ENCODE results near the gene ARL15. TPM values are rescaled to one million over a fixed set of nuclear protein-coding genes. Genes with fewer than 3 reads are reported as not detected.

ARL15 gene
- total and polyA plus RNA-seq, 2 of the 4 experiments (the other 2 are of a cell fraction): 7.3 to 19.2 TPM

GRCh38 chr5:53871775-53872174 lies 438.6 kb downstream of the ARL15 start:
- dilution Hi-C loops (cut with HindIII; ENCODE audit: low sequenced_read_pairs, unreplicated experiment) (no loop called here), intact Hi-C loops (cut with micrococcal nuclease) (loop anchor here (5.0 to 10.0 kb wide), 2 partner anchors 346 to 607 kb away; no protein-coding TSS in a partner anchor), in situ Hi-C loops (cut with MboI; ENCODE audit: low sequenced_read_pairs) (no loop called here)
- Histone ChIP-seq H3K27me3 (ENCODE audit: control insufficient read depth, insufficient read depth, low read length) (no peaks in the 10 kb centered on the region; the same call in 1 of the 2 replicates), H3K4me1 (ENCODE audit: control insufficient read depth, insufficient read depth, low read length) (no peaks in the 10 kb centered on the region), H3K79me1 (ENCODE audit: low read depth in 1 of 2, low read length in 2 of 2) (no peaks in the 10 kb centered on the region), H2BK5ac (ENCODE audit: low read depth, low read length, poor library complexity, severe bottlenecking) (no peak overlapping the region), H3K56ac (ENCODE audit: extremely low read depth, insufficient read depth, low read length) (no peak overlapping the region), H4K8ac (ENCODE audit: low read depth in 2 of 2, low read length in 2 of 2) (no peak overlapping the region), H3K9me1 (ENCODE audit: insufficient read depth, low read length) (no peaks in the 10 kb centered on the region), H3K4me3 (ENCODE audit: insufficient read depth, low read depth, low read length) (no peak overlapping the region), H3K4me2 (ENCODE audit: low read depth, low read length) (no peak overlapping the region), H2AFZ (replicated peaks; ENCODE audit: low read length, poor library complexity) (no peak overlapping the region), H4K20me1 (ENCODE audit: insufficient read depth, low read length) (no peaks in the 10 kb centered on the region), H3K4ac (ENCODE audit: low read depth, low read length) (no peak overlapping the region), H2BK120ac (ENCODE audit: low read depth, low read length) (no peak overlapping the region), H3K14ac (replicated peaks; ENCODE audit: low read depth, low read length) (no peak overlapping the region), H3K18ac (ENCODE audit: low read depth, low read length) (no peak overlapping the region), H3K27ac (ENCODE audit: insufficient read depth, low read length) (no peak overlapping the region), H2BK15ac (ENCODE audit: low read depth, low read length) (no peak overlapping the region), H3K23ac (ENCODE audit: low read depth, low read length) (no peak overlapping the region), H4K91ac (ENCODE audit: insufficient read depth, low read depth, low read length) (no peak overlapping the region), H2AK5ac (ENCODE audit: low read depth, low read length) (no peak overlapping the region), H2AK9ac (replicated peaks; ENCODE audit: low read depth, low read length, poor library complexity) (no peak overlapping the region), H4K5ac (ENCODE audit: low read depth, low read length) (no peak overlapping the region), H3K9me3 (ENCODE audit: control insufficient read depth, insufficient read depth, low read length) (no peaks in the 10 kb centered on the region; the same call in 1 of the 2 replicates), H3K36me3 (ENCODE audit: control insufficient read depth, insufficient read depth, low read length) (no peaks in the 10 kb centered on the region), H2BK20ac (ENCODE audit: low read depth, low read length) (no peak overlapping the region), H3K9ac (ENCODE audit: low read depth, low read length) (no peak overlapping the region)
- BruUV-seq (replicated peaks): no TSS peak
- no CpG with 5 or more reads among the region's 2 CpGs for WGBS, 2 experiments (ENCODE audit: extremely low coverage in 2 of 2, insufficient read length in 1 of 2)
- CTCF ChIA-PET: no interaction called here
- no peak for ATAC-seq (ENCODE audit: low read depth)
- POLR2A ChIA-PET (ENCODE audit: unreplicated experiment): no interaction called here
- DNase-seq: no peak
- TF ChIP-seq POLR2A (IDR thresholded peaks at IDR 0.05; ENCODE audit: low read depth, low read length) (no peak), RFX5 (IDR thresholded peaks at IDR 0.05; ENCODE audit: low read depth, low read length) (no peak), FOS (IDR thresholded peaks at IDR 0.05; ENCODE audit: low read depth, low read length) (no peak), USF2 (IDR thresholded peaks at IDR 0.05; ENCODE audit: low read depth, low read length) (no peak), ELK1 (IDR thresholded peaks at IDR 0.05; ENCODE audit: borderline replicate concordance, low read depth, low read length) (no peak), CTCF (conservative IDR thresholded peaks at IDR 0.05; ENCODE audit: low read depth, low read length) (no peak), CEBPB (IDR thresholded peaks at IDR 0.05; ENCODE audit: low read depth, low read length) (no peak), CHD1 (IDR thresholded peaks at IDR 0.05; ENCODE audit: low read depth, low read length) (no peak), MAFK (IDR thresholded peaks at IDR 0.05; ENCODE audit: low read depth, low read length) (no peak), NFE2L2 (IDR thresholded peaks at IDR 0.05; ENCODE audit: low read depth, low read length) (no peak)
